ENCODE data around the gene GRIN3B.

DNA sequence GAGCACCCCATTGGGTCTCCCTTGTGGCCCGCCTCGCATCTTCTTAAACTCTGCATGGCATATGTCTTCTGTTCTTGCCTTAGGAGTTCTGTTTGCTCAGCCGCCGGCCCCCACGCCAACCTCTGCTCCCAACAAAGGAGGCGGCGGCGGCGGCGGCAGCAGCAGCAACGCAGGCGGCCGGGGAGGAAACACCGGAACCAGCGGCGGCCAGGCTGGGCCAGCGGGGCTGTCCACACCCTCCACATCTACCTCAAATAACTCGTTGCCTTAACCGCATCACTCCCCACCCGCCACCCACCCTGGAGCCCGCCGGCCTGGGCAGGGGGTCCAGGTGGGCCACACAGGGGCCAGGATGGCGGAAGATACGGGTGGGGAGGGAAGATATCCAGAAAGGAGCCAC lies 28.4 kb upstream of the GRIN3B start:
- TF ChIP-seq EZH2 (IDR thresholded peaks at IDR 0.05) (no peak), POLR2AphosphoS5 (IDR thresholded peaks at IDR 0.05; ENCODE audit: borderline replicate concordance, low read depth, low read length) (no peak), FOXP2 (optimal IDR thresholded peaks at IDR 0.05; ENCODE audit: control extremely low read depth, extremely low read length, insufficient read depth) (no peak)

Measured in SK-N-MC (cell line).